GM21528 (cell line): ENCODE data around the gene CASKIN1.

Experiments used
- ATAC-seq: cut with Tn5 transposase; IDR thresholded peaks from one replicate; pipeline ENCODE4 v1.9.1; 2021; ENCODE audit warnings: mild to moderate bottlenecking, moderate library complexity; ENCODE audit not compliant: unreplicated experiment, low FRiP score

Gene CASKIN1

GRCh38 chr16:2179576-2179975 lies 16.8 kb downstream of the CASKIN1 start:
- no peak for ATAC-seq

- ATAC-seq: no peak
These were observed 17.3 kb downstream of the CASKIN1 start for GRCh38 chr16:2179107-2179501.

- no peak for ATAC-seq
These were observed 17.9 kb downstream of the CASKIN1 start for GRCh38 chr16:2178321-2179106.

GRCh38 chr16:2177561-2177960 lies 18.8 kb downstream of the CASKIN1 start:
- no peak for ATAC-seq

GRCh38 chr16:2177101-2177500 lies 19.3 kb downstream of the CASKIN1 start:
- ATAC-seq: no peak

- ATAC-seq: no peak
These were observed 20.4 kb downstream of the CASKIN1 start for GRCh38 chr16:2176047-2176446.

- no peak for ATAC-seq
These were observed 21.0 kb downstream of the CASKIN1 start for GRCh38 chr16:2175454-2175853.

- ATAC-seq: no peak
These were observed 21.8 kb downstream of the CASKIN1 start for GRCh38 chr16:2174396-2175131.

- no peak for ATAC-seq
These were observed 22.5 kb downstream of the CASKIN1 start for GRCh38 chr16:2173916-2174315.

GRCh38 chr16:2173366-2173765 lies 23.0 kb downstream of the CASKIN1 start:
- no peak for ATAC-seq

GRCh38 chr16:2172688-2173335 lies 23.6 kb downstream of the CASKIN1 start:
- no peak for ATAC-seq

GRCh38 chr16:2171601-2172178 lies 24.7 kb downstream of the CASKIN1 start:
- no peak for ATAC-seq

GRCh38 chr16:2170587-2171435 lies 25.6 kb downstream of the CASKIN1 start:
- no peak for ATAC-seq

GRCh38 chr16:2170080-2170479 lies 26.3 kb downstream of the CASKIN1 start:
- no peak for ATAC-seq

- no peak for ATAC-seq
These were observed 29.3 kb downstream of the CASKIN1 start for GRCh38 chr16:2167068-2167638.

- ATAC-seq: no peak
These were observed 29.9 kb downstream of the CASKIN1 start for GRCh38 chr16:2166263-2167067.

- no peak for ATAC-seq
These were observed 30.5 kb downstream of the CASKIN1 start for GRCh38 chr16:2165861-2166260.

- ATAC-seq: no peak
These were observed 33.1 kb downstream of the CASKIN1 start for GRCh38 chr16:2163211-2163881.
